HG03432 (cell line): ENCODE data around the gene FBXO34.
A peak's percentile ranks its signal among the peaks of the same experiment; 100 is the strongest.
"Not testable (repeated sequence)": the region's sequence is repeated elsewhere in the genome, so short reads cannot be mapped to it uniquely, and the experiment has no call there.

Source experiments
- ATAC-seq: cut with Tn5 transposase; IDR thresholded peaks from one replicate; pipeline ENCODE4 v1.9.1; 2021; ENCODE audit warnings: mild to moderate bottlenecking, moderate library complexity; ENCODE audit not compliant: unreplicated experiment

Gene FBXO34

DNA sequence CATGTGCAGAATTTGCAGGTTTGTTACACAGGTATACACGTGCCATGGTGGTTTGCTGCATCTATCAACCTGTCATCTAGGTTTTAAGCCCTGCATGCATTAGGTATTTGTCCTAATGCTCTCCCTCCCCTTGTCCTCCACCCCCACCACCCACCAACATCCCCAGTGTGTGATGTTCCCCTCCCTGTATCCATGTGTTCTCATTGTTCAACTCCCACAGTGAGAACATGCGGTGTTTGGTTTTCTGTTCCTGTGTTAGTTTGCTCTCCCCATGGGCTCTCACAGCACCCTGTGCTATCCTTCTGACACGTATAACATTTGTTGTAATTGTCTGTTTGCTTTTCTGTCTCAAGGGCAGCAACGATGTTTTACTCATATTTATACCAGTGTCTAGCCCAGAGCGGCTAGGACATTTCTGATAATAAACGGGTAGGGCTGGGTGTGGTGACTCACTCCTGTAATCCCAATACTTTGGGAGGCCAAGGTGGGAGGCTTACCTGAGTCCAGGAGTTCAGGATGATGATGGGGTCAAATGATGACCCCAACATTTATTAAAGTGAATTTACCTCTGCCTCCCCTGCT, 73.5 kb downstream of the FBXO34 start:
- ATAC-seq: not testable (repeated sequence)

DNA sequence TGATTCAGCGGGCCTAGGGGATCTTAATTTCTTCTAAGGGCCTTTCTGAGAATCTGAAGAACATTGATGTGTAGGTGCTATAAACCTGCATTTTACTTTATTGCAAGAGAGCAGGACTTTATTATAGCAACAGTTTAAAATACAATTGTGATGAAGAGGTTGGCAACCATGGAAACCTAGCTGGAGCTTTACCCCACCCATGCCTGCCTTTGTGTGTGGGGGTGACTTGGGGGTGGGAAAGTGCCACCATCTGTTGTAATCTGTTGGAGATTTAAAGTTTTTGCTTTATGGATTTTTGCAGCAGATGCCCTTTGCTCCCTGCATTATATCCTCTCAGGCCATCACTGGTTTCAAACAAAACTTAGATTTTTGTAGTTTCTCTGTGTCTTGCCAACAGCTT, 75.8 kb downstream of the FBXO34 start:
- no peak for ATAC-seq

DNA sequence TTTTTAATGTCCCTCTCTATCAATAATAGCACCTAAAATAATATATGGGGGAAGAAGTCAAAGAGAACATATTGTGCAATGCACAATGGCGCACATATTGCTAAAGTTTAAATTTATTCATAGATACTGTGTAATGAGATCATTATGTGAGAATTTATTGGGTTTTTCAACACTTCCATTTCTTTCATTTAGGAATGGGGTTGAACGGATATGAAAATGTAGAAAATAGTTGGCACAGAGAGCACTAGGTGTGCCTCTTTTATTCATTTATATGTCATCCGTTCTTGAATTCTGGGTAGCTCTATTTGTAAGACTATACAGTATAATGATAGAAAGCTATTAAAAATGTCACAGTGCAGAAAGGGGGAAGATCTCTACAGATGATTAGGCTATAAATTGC, 76.5 kb downstream of the FBXO34 start:
- ATAC-seq: no peak

DNA sequence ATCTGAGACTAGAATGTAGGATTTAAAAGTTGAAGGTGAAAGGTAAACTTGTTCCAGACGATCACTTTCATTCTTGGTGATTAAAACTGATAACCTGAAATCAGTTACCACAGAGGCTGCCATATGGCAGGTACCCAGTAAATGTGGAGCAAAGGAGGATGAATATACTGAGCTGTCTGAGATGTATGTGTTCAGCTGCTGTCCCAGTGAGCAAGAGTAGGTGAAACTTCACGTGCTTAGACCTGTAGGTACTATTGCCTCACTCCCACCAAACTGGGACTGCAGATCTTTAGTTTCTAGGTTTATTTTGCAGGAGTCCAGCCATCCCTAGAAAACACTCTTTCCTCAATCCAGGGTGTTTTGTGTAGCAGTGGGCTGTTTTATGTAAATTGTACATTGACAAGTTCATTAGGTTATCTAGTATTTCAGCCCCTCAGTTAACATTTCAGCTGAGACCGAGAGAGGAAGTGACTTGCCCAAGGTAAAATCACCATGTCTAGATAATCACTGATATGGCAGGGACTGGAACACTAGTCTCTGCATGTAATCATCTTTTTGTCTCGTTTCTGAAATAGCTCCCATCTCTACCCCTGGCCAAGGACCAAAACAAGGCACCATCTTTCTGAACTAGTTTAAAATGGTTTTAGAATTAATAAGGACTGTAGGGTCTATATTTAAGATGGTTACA, 77.7 kb downstream of the FBXO34 start:
- ATAC-seq: peak; percentile 76

DNA sequence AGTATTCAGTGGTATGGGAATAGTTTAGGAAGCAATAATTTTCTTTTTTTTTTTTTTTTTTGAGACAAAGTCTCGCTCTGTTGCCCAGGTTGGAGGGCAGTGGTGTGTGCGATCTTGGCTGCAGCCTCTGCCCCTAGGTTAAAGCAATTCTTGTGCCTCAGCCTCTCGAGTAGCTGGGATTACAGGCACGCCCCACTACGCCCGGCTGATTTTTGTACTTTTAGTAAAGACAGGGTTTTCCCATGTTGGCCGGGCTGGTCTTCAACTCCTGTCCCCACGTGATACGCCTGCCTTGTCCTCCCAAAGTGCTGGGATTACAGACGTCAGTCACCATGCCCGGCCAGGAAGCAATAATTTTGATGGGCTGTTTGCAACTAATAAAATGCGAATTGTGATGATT, 78.3 kb downstream of the FBXO34 start:
- ATAC-seq: peak; percentile 45

GRCh38 chr14:55350461-55350860, 79.2 kb downstream of the FBXO34 start:
- no peak for ATAC-seq

- no peak for ATAC-seq
Observed at GRCh38 chr14:55351111-55351510, 79.9 kb downstream of the FBXO34 start.

GRCh38 chr14:55352201-55352600, 81.0 kb downstream of the FBXO34 start:
- ATAC-seq: no peak

- no peak for ATAC-seq
Observed at GRCh38 chr14:55353686-55354467, 82.7 kb downstream of the FBXO34 start.

- ATAC-seq: peak; percentile 77
Observed at GRCh38 chr14:55354500-55354899, 83.3 kb downstream of the FBXO34 start.

- ATAC-seq: no peak
Observed at GRCh38 chr14:55355922-55356321, 84.7 kb downstream of the FBXO34 start.

DNA sequence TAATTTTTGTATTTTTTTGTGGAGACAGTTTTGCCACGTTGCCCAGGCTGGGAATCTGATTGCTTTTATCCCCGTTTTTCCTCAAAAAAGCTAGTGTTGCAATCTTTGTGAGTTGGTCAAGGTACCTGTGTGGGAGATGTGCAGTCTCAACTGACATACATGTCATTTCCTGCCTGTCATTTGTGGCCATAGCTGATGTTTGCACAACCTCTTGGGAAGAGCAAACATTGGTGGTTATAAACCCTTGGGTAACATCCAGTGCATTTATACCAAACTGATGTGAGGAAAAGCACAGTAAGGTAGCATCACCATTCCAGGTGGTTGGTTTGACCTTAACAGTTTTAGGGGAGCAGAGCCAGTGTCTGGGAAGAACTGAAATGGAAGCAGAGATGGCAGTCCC, 85.7 kb downstream of the FBXO34 start:
- ATAC-seq: no peak

DNA sequence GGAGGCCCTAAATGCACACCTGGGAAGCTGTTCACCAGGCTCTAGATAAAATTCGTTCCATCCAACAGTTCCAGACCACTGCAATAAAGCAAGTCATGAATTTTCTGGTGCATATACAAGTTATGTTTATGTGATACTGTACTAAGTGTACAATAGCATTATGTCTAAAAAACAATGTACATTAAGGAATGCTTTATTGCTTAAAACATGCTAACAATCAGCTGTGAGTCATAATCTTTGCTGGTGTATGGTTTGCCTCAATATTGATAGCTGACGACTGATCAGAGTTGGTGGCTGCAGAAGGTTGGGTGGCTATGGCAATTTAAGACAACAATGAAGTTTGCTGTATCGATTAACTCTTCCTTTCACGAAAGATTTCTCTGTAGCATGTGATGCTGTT, 88.1 kb downstream of the FBXO34 start:
- ATAC-seq: no peak

GRCh38 chr14:55361190-55361589, 90.0 kb downstream of the FBXO34 start:
- ATAC-seq: no peak

- no peak for ATAC-seq
Observed at GRCh38 chr14:55366271-55366670, 95.0 kb downstream of the FBXO34 start.

DNA sequence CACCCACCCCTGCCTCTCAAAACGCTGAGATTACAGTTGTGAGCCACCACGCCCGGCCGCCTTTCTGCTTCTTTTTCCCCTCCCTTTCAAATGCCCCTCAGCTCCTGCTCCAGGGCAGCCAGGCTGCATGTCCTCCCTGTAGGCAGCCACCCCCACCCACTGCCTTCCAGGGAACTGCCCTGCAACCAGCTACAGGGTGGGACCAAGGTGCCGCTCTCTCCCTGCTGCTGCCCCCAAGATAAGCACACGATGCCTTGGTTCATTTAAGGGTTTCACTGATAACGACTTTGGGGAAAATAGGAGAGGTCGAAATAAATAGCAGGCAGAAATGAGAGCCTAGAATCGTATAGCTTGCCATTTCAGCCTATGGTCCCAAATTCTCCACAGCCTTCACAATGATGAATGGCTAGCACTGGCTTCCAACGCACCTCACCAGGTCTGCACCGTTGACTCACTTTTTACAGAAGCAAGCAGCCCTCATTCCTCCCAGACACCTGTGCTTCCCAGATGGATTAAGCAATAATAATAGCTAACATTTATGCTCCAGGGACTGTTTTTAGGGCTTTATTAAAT, 99.7 kb downstream of the FBXO34 start:
- ATAC-seq: no peak

- ATAC-seq: no peak
Observed at GRCh38 chr14:55372423-55372822, 101.2 kb downstream of the FBXO34 start.

GRCh38 chr14:55372825-55373224, 101.6 kb downstream of the FBXO34 start:
- ATAC-seq: no peak

DNA sequence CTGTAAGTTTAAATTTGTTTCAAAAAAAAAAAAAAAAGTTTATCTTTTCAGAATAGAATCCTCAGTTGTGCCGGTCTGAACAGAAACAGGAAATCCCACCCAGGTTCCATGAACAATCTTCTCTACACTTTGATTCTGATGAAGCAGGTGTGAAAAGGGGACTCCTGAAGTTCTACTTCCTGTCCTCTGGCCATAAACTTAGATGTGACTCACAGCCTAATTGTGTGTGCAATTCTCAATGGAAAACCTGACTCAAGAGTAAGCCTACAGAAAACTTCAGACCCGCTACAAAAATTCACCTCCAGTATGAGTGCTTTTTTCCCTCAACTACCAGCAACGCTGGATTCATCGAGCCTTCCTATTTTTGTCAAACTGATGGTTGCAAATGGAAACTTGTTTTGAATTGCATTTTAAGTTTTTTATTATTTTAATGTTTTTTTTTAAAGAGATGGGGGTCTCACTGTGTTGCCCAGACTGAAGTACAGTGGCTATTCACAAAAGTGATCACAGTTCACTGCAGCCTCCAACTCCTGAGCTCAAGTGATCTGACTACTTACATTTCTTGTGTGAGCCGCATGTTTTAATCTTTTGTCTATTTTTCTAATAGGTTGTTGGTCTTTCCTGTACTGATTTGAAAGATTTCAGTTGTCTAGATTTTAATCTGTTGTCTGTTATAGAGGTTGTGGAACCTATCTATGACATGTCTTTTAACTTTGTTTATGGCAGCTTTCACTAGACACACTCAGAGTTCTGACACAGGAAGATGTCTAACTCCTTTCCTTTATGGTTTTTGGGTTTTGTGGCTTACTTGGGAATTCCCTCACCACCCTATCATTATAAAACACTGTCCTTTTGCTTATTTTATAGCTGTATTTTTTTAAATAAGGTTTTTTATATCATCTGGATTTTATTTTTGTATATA, 102.8 kb downstream of the FBXO34 start:
- ATAC-seq: peak; percentile 61

DNA sequence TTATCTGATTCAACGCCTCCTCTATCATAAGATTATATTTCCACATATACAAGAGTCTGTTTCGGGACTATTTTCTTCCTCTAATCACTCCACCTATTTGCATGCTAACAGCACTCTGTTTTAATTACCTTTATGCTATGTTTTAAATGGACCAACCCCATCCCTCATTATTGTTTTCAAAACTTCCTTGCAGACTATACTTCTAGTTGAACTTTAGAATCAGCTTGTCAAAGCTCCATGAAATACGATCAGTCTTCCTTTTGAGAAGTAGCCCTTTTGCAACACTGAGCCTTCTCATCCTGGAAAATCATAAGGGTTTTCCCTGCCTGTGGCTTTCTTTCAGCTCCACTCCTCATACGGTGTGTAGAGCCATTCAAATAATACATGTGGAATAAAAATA, 103.5 kb downstream of the FBXO34 start:
- ATAC-seq: no peak

- no peak for ATAC-seq
Observed at GRCh38 chr14:55377236-55377635, 106.0 kb downstream of the FBXO34 start.
